NCI-H2196 (cell line): ENCODE measurements around the gene CDK9.
"Not testable (repeated sequence)": the region's sequence is repeated elsewhere in the genome, so short reads cannot be mapped to it uniquely, and the experiment has no call there.

Experiments used
- DNase-seq: peaks from one replicate; lab custom pipeline; 2025; ENCODE audit not compliant: unreplicated experiment; lab: John Stamatoyannopoulos, UW

The CDK9 gene

DNA sequence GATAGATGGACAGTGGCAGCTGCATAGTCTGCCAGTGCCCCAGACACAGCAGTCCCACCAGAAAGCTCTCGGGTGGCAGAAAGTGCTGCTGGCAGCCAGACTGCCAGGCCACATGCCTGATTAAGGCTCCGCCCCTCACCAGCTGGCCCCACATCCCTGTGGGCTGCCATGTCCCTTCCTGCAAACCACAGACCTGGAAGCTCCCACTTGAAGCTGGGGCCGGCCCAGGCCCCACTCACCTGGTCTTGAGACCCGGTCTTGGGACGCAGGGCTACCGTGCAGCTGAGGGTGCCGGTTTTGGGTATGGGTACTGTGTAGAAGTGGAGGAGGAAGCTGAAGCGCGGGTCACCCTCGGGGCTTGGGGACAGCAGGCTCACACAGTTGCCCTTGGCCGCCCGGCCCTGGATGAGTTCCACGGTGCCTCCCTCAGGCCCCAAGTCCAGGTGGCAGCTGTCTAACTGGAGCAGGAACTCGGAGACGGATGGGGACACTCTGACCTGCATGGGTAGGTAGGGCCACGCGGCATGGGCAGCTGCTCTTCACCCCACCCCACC, 32.1 kb downstream of the CDK9 start:
- no peak for DNase-seq

DNA sequence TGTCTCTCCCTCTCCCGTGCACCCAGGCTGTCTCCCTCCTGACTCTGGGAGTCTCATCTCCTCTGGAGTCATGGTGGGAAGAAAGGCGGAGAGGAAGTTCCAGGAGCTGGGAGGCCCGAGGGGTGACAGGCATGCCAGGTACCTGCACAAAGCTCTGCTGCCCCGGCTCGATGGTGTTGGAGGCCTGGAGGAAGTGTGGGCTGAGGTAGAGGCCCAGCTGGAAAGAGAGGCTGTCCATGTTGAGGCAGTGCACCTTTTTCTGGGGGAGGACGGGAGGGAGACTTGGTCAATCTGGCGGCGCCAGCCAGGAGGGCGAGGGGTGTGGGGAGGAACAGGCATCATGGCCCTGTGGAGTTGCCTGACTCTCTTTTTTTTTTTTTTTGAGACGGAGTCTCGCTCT, 32.7 kb downstream of the CDK9 start:
- DNase-seq = no peak

DNA sequence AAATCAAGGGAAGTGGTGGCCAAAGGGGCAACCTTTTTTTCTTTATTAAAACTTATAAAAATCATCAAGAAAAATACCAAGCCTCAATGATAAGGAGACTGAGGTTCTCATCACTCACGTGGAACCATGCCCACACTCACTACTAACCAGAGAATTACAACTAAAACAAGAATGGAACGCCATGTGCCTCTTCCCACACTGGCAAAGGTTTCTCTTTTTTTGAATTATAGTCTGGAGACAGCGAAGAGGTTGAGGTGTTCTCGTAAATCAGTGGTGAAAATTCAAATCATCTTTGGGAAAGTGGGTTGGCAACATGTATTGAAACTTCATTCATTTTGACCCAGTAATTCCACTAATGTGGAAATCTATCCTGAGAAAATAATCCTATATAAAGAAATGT, 36.3 kb downstream of the CDK9 start:
- DNase-seq = no peak

GRCh38 chr9:127825319-127826051, 39.7 kb downstream of the CDK9 start:
- DNase-seq = no peak

GRCh38 chr9:127826253-127826913, 40.5 kb downstream of the CDK9 start:
- DNase-seq = no peak

DNA sequence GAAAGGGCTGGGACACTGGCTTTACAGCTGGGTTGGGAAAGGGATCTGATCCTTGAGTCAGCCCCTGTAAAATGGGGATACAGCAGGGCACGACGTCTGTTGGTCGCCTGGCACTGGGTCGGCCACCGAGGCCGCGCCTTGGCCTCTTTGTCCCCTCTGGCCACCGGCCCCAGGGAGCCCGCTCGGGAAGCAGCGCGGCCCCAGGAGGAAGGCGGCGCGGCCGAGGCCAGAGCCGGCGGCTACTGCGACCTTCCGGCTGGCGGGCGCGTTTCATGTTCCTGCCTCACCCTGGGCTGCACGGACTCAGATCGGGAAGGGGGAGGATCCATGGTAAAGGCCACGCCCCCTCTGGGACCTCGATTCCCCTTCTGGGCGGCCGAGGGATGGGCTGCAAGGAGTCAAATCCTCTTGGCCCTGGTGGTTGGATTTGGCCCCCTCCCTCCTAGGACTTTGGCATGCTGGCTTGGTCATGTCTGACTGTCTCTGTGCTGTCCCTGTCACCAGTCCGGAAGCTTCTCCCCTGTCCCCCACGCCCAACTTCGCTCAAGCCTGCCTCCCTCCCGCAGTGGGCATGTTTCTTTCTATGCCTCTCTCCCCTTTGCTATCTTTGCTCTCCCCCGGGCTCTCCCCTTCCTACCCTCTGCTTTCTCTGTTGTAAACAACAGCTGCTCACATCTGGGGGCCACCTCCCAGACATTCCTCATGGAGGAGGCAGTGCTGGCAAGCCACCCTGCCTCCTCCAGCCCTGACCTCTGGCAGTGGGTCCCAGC, 42.6 kb downstream of the CDK9 start:
- no peak for DNase-seq

GRCh38 chr9:127829205-127829906, 43.5 kb downstream of the CDK9 start:
- DNase-seq = no peak

DNA sequence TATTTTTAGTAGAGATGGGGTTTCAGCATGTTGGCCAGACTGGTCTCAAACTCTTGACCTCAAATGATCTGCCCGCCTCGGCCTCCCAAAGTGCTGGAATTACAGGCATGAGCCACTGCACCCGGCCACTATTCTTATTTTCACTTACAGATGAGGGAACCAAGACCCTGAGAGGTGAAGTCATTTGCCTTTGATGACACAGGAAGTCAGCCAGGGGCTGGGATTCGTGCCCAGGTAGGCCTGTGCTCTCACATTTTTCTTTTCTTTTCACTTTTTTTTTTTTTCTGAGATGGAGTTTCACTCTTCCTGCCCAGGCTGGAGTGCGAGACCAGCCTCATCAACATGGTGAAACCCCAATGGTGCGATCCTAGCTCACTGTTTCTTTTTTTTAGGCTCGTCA, 46.4 kb downstream of the CDK9 start:
- no peak for DNase-seq

DNA sequence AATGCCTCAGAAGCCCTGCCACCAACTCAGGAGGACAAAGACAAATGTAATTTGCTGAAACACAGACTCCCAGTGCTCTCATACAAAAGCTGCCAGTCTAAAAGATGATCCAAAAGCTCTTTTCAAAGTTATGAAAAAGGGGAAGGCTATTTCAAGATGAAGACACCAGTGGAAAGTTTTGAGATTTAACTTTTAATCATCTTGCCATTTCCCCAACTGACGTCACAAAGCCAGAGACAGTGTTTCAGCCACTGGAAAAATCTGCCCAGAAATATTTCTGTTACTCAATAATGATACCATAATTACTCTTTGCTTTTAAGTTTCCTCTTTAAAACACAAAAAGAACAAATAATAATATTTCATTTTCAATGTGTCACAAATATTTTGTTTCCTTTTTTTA, 47.7 kb downstream of the CDK9 start:
- DNase-seq = no peak

GRCh38 chr9:127835991-127836516, 50.2 kb downstream of the CDK9 start:
- DNase-seq = no peak

GRCh38 chr9:127836561-127836960, 50.7 kb downstream of the CDK9 start:
- not testable (repeated sequence) for DNase-seq

DNA sequence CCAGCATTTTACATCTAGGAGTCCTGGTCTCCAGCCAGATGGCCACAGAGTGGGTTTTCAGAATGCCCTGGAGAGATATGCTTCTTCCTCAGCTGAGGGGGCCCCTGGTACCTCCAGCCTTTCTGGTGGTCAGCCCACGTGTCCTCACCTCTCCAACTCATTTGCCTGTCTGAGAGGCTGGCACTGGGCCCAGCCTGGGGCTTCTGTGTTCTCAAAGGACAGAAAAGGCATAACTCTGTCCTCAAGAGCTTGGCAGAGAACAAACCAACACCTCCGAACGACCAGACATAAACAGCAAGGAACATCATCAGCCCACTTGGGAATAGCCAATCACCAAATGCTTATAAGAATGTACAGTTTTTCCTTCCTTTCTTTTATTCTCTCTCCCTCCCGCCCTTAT, 51.5 kb downstream of the CDK9 start:
- DNase-seq = no peak

- DNase-seq = no peak
These were observed 52.7 kb downstream of the CDK9 start for GRCh38 chr9:127838375-127839078.
